Mesenchymal stem cell (in vitro differentiated cells and primary cell): ENCODE results near the gene PANK1.
A peak's percentile ranks its signal among the peaks of the same experiment; 100 is the strongest.

Source experiments
- DNase-seq: peaks from one replicate; pipeline ENCODE4 v3.0.0-alpha.2; 2013
- H2AFZ ChIP-seq: one replicate; pipeline ENCODE4 v1.6.1; 2013; ENCODE audit warnings: low read depth, mild to moderate bottlenecking, control low read depth, inconsistent platforms, low read length, moderate library complexity
- H2AK5ac ChIP-seq: 2 replicates; pipeline ENCODE4 v1.6.1; 2013; ENCODE audit warnings: low read length, moderate library complexity, mild to moderate bottlenecking, inconsistent platforms; ENCODE audit not compliant: severe bottlenecking
- H2BK120ac ChIP-seq: one replicate; pipeline ENCODE4 v1.6.1; 2013; ENCODE audit warnings: low read depth, mild to moderate bottlenecking, inconsistent platforms, low read length, moderate library complexity
- H2BK12ac ChIP-seq, 2 experiments: one replicate each; pipeline ENCODE4 v1.6.1; 2013; ENCODE audit warnings: inconsistent platforms in 2 of 2, low read length in 2 of 2, mild to moderate bottlenecking in 2 of 2, moderate library complexity in 2 of 2, control low read depth in 1 of 2
- H2BK15ac ChIP-seq: one replicate; pipeline ENCODE4 v1.6.1; 2013; ENCODE audit warnings: mild to moderate bottlenecking, low read depth, inconsistent platforms; ENCODE audit not compliant: poor library complexity, severe bottlenecking
- H2BK5ac ChIP-seq: 2 replicates; pipeline ENCODE4 v1.6.1; 2013; ENCODE audit warnings: low read depth, mild to moderate bottlenecking, low read length, control low read depth, inconsistent platforms; ENCODE audit not compliant: poor library complexity, severe bottlenecking
- H3K14ac ChIP-seq, 2 experiments: one replicate each; pipeline ENCODE4 v1.6.1; 2013; ENCODE audit warnings: inconsistent platforms in 2 of 2, low read length in 2 of 2, control low read depth in 1 of 2, mild to moderate bottlenecking in 1 of 2, moderate library complexity in 1 of 2
- H3K18ac ChIP-seq, 2 experiments: one replicate each; pipeline ENCODE4 v1.6.1; 2013; ENCODE audit warnings: inconsistent platforms in 2 of 2, low read length in 2 of 2, control low read depth in 1 of 2, low read depth in 1 of 2, mild to moderate bottlenecking in 1 of 2
- H3K23ac ChIP-seq, 2 experiments: one replicate each; pipeline ENCODE4 v1.6.1; 2013; ENCODE audit warnings: inconsistent platforms in 2 of 2, low read length in 2 of 2, mild to moderate bottlenecking in 2 of 2, moderate library complexity in 2 of 2, control low read depth in 1 of 2
- H3K27ac ChIP-seq: 2 replicates; pipeline ENCODE4 v1.5.1; 2013; ENCODE audit warnings: mild to moderate bottlenecking, moderate library complexity, low read length, control low read depth, inconsistent platforms; ENCODE audit not compliant: poor library complexity, severe bottlenecking
- H3K27me3 ChIP-seq, 2 experiments: 2 replicates each; pipeline versions ENCODE4 v1.6.1 to v1.7.0; 2013; ENCODE audit warnings: low read length in 2 of 2, mild to moderate bottlenecking in 2 of 2, moderate library complexity in 2 of 2, control low read depth in 1 of 2, inconsistent platforms in 1 of 2; ENCODE audit not compliant: control insufficient read depth in 1 of 2, insufficient read depth in 1 of 2
- H3K36me3 ChIP-seq, 2 experiments: 2 replicates each; pipeline versions ENCODE4 v1.6.1 to v1.7.0; 2013; ENCODE audit warnings: low read length in 2 of 2, control low read depth in 1 of 2, inconsistent platforms in 1 of 2, low read depth in 1 of 2, mild to moderate bottlenecking in 1 of 2; ENCODE audit not compliant: insufficient read depth in 2 of 2, control insufficient read depth in 1 of 2
- H3K4ac ChIP-seq, 2 experiments: one replicate each; pipeline ENCODE4 v1.6.1; 2013; ENCODE audit warnings: inconsistent platforms in 2 of 2, low read length in 2 of 2, mild to moderate bottlenecking in 2 of 2, moderate library complexity in 2 of 2, control low read depth in 1 of 2, low read depth in 1 of 2
- H3K4me1 ChIP-seq: 2 replicates; pipeline ENCODE4 v1.6.1; 2013; ENCODE audit warnings: low read depth, low read length, control low read depth; ENCODE audit not compliant: control insufficient read depth, insufficient read depth
- H3K4me2 ChIP-seq: 2 replicates; pipeline ENCODE4 v1.6.1; 2013; ENCODE audit warnings: low read length, mild to moderate bottlenecking, inconsistent platforms; ENCODE audit not compliant: poor library complexity, severe bottlenecking
- H3K4me3 ChIP-seq, 2 experiments: 2 replicates each; pipeline versions ENCODE4 v1.5.1 to v1.7.0; 2013; ENCODE audit warnings: low read length in 2 of 2, mild to moderate bottlenecking in 2 of 2, control low read depth in 1 of 2, low read depth in 1 of 2; ENCODE audit not compliant: insufficient read depth in 1 of 2
- H3K79me1 ChIP-seq: replicated peaks from 2 replicates; pipeline ENCODE4 v1.6.1; 2013; ENCODE audit warnings: mild to moderate bottlenecking, control low read depth, low read length, inconsistent platforms; ENCODE audit not compliant: poor library complexity, severe bottlenecking
- H3K9ac ChIP-seq: 2 replicates; pipeline ENCODE4 v1.7.0; 2013; ENCODE audit warnings: mild to moderate bottlenecking, low read length, moderate library complexity
- H3K9me3 ChIP-seq: 2 replicates; pipeline ENCODE4 v1.7.0; 2013; ENCODE audit warnings: mild to moderate bottlenecking, low read length; ENCODE audit not compliant: control insufficient read depth
- H4K8ac ChIP-seq: one replicate; pipeline ENCODE4 v1.6.1; 2013; ENCODE audit warnings: inconsistent platforms, mild to moderate bottlenecking, low read length, moderate library complexity
- H4K91ac ChIP-seq: one replicate; pipeline ENCODE4 v1.6.1; 2013; ENCODE audit warnings: mild to moderate bottlenecking, low read length, inconsistent platforms
- WGBS: methylation state at CpG from one replicate; pipeline ENCODE4 v1.1.7; 2013; ENCODE audit warnings: mixed read lengths; 5-methylcytosine and 5-hydroxymethylcytosine counted together

The PANK1 gene

DNA sequence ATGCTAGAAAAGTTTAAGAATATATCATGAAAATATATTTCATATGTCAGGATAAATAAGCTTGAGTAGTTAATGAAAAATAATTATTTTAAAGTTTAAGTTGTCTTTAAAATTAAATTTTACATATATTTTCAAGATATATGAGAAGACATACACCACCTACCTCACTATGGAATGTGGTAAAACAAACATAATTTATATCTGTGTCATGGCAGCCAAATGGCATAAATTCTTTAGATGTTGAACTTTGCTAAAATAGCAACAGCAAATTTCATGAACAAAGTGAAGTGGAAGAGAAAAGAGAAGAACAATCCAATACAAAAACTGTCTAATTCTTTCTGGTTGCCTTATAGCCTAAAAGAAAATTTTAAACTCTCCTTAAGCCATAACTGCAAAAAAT lies 70.0 kb downstream of the PANK1 start:
- no peak overlapping the region for H3K9ac ChIP-seq
- H3K4ac ChIP-seq = no peak overlapping the region
- no peak overlapping the region for H4K8ac ChIP-seq
- no peak overlapping the region for H3K4me2 ChIP-seq
- H3K27me3 ChIP-seq = no peaks in the 10 kb centered on the region
- H2BK15ac ChIP-seq = no peak overlapping the region
- no peak overlapping the region for H2AFZ ChIP-seq
- H3K36me3 ChIP-seq = no peaks in the 10 kb centered on the region
- no peaks in the 10 kb centered on the region for H3K4me1 ChIP-seq
- no peak overlapping the region for H3K23ac ChIP-seq
- peaks cover 5% of the 10 kb centered on the region for H3K9me3 ChIP-seq
- no peak overlapping the region for H2AK5ac ChIP-seq
- H3K18ac ChIP-seq = no peak overlapping the region
- H2BK5ac ChIP-seq = no peak overlapping the region
- H2BK120ac ChIP-seq = no peak overlapping the region
- no peak overlapping the region for H3K14ac ChIP-seq
- DNase-seq = no peak
- H3K27ac ChIP-seq = no peak overlapping the region
- no peak overlapping the region for H3K4me3 ChIP-seq
- no peak overlapping the region for H4K91ac ChIP-seq
- H2BK12ac ChIP-seq = no peak overlapping the region
- no peaks in the 10 kb centered on the region for H3K79me1 ChIP-seq

DNA sequence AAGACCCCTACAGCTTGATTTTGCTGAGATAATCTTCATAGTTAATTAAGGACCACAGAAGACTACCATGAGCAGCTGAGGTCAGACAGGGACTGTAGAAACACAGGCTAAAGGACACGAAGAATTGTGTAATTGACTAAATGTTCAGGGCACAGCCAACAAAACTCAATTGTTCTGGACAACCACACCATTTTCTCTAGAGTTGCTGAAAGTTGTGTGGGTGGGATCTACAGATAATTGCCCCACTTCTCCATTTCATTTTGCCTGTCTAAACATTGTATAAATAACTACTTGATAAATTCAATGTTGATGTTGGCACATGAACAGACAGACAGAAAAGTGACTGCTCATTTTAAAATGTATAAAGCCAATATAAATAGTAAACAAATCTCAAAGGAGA lies 70.7 kb downstream of the PANK1 start:
- H3K4me3 ChIP-seq = no peak overlapping the region
- H3K9ac ChIP-seq = no peak overlapping the region
- WGBS = 57% methylated on average over 1 of the region's 1 CpG
- H3K14ac ChIP-seq = no peak overlapping the region
- no peak overlapping the region for H3K4me2 ChIP-seq
- no peak overlapping the region for H3K18ac ChIP-seq
- H3K4ac ChIP-seq = no peak overlapping the region
- no peaks in the 10 kb centered on the region for H3K27me3 ChIP-seq
- no peak overlapping the region for H2BK12ac ChIP-seq
- H3K79me1 ChIP-seq = no peaks in the 10 kb centered on the region
- no peaks in the 10 kb centered on the region for H3K36me3 ChIP-seq
- H4K8ac ChIP-seq = no peak overlapping the region
- H3K23ac ChIP-seq = no peak overlapping the region
- H2BK15ac ChIP-seq = no peak overlapping the region
- H2AFZ ChIP-seq = no peak overlapping the region
- no peak overlapping the region for H4K91ac ChIP-seq
- H2BK120ac ChIP-seq = no peak overlapping the region
- no peak overlapping the region for H2BK5ac ChIP-seq
- no peak for DNase-seq
- H3K27ac ChIP-seq = no peak overlapping the region
- peaks cover 5% of the 10 kb centered on the region for H3K9me3 ChIP-seq
- H3K4me1 ChIP-seq = no peaks in the 10 kb centered on the region
- no peak overlapping the region for H2AK5ac ChIP-seq

DNA sequence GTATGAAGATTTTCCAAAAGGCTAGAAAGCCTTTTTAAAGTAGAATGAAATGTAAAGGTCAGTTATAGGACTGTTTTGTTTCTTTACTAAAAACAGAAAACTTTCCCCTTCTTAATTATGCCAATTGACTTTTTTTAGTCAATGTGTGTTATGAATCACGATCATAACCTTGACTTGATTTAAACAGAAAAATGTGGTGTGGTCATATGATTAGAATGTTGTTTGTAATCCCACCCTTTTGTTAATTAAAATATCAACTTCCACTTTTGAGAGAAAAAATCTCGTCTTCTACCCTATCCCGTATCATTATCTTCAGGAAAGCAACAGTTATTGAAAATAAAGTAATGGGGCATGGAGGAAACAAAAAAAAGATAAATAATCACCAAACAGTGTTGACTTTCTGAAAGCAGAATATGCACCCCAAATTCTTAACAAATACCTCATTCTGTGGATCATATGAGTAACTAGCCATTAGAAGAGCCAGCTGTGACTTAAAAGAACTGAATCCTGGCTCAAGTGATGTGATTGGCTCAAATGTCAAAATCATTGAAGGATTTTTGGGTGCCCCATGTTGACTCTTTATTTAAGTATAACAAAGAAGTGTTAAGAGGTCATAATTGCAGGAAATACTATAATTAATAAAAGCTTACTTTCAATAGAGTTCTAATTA lies 77.3 kb downstream of the PANK1 start:
- Histone ChIP-seq H3K4me2 (no peak overlapping the region), H3K23ac (no peak overlapping the region), H3K36me3 (no peaks in the 10 kb centered on the region), H3K4ac (no peak overlapping the region), H3K9ac (peak overlapping the region; percentile 21), H2BK5ac (no peak overlapping the region), H3K4me3 (no peak overlapping the region), H2AK5ac (no peak overlapping the region), H3K14ac (no peak overlapping the region), H3K9me3 (no peaks in the 10 kb centered on the region), H2BK120ac (no peak overlapping the region), H2BK15ac (no peak overlapping the region), H4K8ac (no peak overlapping the region), H3K4me1 (no peaks in the 10 kb centered on the region), H3K27me3 (no peaks in the 10 kb centered on the region), H4K91ac (no peak overlapping the region), H2AFZ (no peak overlapping the region), H2BK12ac (no peak overlapping the region), H3K27ac (no peak overlapping the region), H3K79me1 (no peaks in the 10 kb centered on the region), H3K18ac (no peak overlapping the region)
- WGBS = no CpG with 5 or more reads among the region's 3 CpGs
- no peak for DNase-seq

DNA sequence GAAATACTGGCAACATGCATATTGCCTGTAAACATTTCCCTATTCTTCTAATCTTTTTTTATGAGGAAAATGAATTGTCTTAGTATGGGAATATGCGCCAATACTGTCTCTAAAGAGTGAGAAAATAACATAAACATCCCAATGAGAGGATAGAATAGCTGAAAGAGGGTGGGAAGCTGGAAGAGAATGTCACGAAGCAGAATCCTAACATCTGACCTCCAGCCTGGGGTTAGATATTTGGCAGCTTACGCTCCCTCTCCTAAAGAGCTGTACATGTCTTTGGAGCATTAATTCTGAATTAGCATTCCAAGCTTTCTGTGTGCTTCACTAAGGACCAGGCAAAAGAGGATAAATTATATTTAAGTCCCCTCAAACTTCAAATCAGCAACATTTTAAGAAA lies 78.0 kb downstream of the PANK1 start:
- Histone ChIP-seq H2BK12ac (no peak overlapping the region), H2AK5ac (no peak overlapping the region), H2AFZ (no peak overlapping the region), H3K4me3 (no peak overlapping the region), H3K27ac (no peak overlapping the region), H2BK5ac (no peak overlapping the region), H2BK15ac (no peak overlapping the region), H4K8ac (no peak overlapping the region), H3K23ac (no peak overlapping the region), H4K91ac (no peak overlapping the region), H3K79me1 (no peaks in the 10 kb centered on the region), H3K4ac (no peak overlapping the region), H3K9me3 (no peaks in the 10 kb centered on the region), H3K14ac (no peak overlapping the region), H3K36me3 (no peaks in the 10 kb centered on the region), H3K4me2 (no peak overlapping the region), H3K4me1 (no peaks in the 10 kb centered on the region), H2BK120ac (no peak overlapping the region), H3K9ac (no peak overlapping the region), H3K18ac (no peak overlapping the region), H3K27me3 (no peaks in the 10 kb centered on the region)
- 90% methylated on average over 2 of the region's 3 CpGs for WGBS
- no peak for DNase-seq
